SU-DHL-6 (cell line): Measurements from ENCODE around the gene SAP25.

Experiments
- CTCF ChIP-seq: fragments of 200-600 bp; sonication (generic); IDR thresholded peaks from one replicate; pipeline ENCODE4 v1.5.1; 2017; ENCODE audit warnings: antibody characterized with exemption, mild to moderate bottlenecking, low read length, moderate library complexity; ENCODE audit not compliant: insufficient read depth, poor library complexity, severe bottlenecking
- EZH2phosphoT487 ChIP-seq: fragments of 200-600 bp; sonication (generic), shearing (Covaris generic); conservative IDR thresholded peaks from 2 replicates; pipeline ENCODE4 v1.6.1; 2018; ENCODE audit warnings: mild to moderate bottlenecking, antibody characterized with exemption, low read length, moderate library complexity, mixed read lengths

DNA sequence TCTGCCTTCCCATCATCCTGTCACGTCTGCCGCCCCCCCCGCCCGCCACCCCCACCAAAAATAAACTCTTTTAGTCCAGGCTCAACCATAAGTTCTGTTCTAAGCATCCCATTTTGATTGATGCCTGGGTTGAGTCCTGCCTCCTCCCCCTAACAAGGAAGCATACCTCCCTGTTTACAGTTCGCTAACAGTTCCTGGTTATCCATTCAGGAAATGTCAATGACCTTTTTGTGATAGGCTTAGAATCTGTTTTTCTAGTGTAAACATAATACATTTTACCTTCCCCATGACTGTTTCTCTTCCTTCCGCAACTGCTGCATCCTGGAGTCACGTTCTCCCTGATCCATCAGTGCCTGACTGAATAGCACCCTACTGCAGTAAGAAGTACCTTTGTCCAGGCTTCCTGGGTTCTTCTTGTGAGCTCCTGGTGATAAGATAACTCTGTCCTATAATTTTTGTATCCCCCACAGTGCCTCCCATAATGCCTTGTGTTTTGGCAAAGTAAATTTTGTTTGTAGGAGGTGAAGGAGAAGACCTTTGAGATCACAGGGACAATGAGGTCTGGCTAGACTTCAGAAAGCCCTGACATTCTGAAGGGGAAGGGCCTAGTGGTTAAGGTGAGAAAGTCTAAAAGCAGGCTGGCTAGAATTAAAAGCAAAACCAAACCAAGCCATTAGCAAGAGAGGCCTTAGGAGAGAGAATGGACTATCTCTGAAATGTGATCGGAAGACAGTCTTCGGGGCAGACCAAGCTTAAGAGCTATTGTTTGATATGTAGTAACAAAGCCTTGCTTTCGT lies 27.4 kb downstream of the SAP25 start:
- TF ChIP-seq CTCF, result no peak
- no peak for TF ChIP-seq EZH2phosphoT487
